Stomach (tissue), 4 donors: ENCODE measurements around the gene ZNF444.

Source experiments
- CTCF ChIP-seq, 7 experiments: fragments of 450-650 bp in 4 of 7; fragments of 200-600 bp in 3 of 7; sonication (generic) in 3 of 7; IDR thresholded peaks; one replicate each; pipeline ENCODE4 v1.5.1; 2016 to 2019; ENCODE audit warnings: antibody characterized with exemption in 7 of 7, control low read depth in 2 of 7, mild to moderate bottlenecking in 1 of 7
- EP300 ChIP-seq: sonication (generic); formaldehyde crosslinking; IDR thresholded peaks from one replicate; pipeline ENCODE4 v1.6.1; 2017; ENCODE audit warnings: antibody characterized with exemption
- POLR2A ChIP-seq, 4 donors: fragments of 450-650 bp; IDR thresholded peaks; one replicate each; pipeline ENCODE4 v1.6.1; 2016; ENCODE audit warnings: antibody characterized with exemption in 4 of 4, control low read depth in 2 of 4, mild to moderate bottlenecking in 1 of 4, moderate library complexity in 1 of 4
- POLR2AphosphoS5 ChIP-seq, 3 donors: sonication (generic); formaldehyde crosslinking; IDR thresholded peaks; one replicate each; pipeline ENCODE4 v1.6.1; 2016; ENCODE audit warnings: antibody characterized with exemption in 3 of 3

- TF ChIP-seq EP300 (no peak), CTCF (IDR thresholded peaks at IDR 0.05) (no peak), POLR2AphosphoS5 (IDR thresholded peaks at IDR 0.05) (no peak), POLR2A (IDR thresholded peaks at IDR 0.05) (no peak)
These were observed 16.5 kb upstream of the ZNF444 start for GRCh38 chr19:56124578-56124977.
